SKM-1 treated with dmso at 0.1 percent for 144 hours (cell line): ENCODE results near the gene SHISA8.
"Not testable (repeated sequence)": the region's sequence is repeated elsewhere in the genome, so short reads cannot be mapped to it uniquely, and the experiment has no call there.

Experiments
- DNase-seq: peaks from one replicate; lab custom pipeline; 2025; ENCODE audit not compliant: unreplicated experiment; lab: John Stamatoyannopoulos, UW

SHISA8 gene

DNA sequence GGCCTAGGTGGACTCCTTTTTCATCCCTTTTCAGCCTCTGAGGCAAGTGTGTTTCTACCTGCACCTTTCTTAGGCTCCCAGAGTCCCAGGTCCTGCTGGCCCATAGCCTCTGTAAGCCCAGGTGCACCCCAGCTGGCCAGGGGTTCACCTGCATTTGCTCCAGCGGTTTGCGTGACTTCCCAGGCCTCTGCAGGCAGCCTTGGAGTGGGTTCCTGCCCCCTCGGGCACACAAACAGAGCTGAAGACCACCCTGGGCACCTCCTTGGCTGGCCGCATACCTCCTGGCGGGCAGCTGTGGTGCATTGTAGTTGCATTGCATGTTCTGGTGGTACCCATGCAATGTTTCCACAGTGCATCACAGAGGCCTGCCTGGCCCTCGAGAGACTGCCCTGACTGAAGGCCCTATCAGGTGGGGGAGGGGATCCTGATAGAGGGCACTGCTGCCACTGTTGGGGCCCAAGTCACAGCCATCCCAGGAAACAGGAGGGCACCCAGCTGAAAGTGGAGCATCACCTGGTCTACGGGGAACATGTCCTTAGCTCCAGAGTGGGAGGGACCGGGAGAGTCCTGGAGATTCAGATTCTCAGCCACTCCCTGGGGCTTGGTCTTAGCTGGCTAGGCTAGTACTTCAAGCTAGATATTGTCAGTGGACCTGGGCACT is 14.1 kb downstream of the SHISA8 start:
- no peak for DNase-seq

DNA sequence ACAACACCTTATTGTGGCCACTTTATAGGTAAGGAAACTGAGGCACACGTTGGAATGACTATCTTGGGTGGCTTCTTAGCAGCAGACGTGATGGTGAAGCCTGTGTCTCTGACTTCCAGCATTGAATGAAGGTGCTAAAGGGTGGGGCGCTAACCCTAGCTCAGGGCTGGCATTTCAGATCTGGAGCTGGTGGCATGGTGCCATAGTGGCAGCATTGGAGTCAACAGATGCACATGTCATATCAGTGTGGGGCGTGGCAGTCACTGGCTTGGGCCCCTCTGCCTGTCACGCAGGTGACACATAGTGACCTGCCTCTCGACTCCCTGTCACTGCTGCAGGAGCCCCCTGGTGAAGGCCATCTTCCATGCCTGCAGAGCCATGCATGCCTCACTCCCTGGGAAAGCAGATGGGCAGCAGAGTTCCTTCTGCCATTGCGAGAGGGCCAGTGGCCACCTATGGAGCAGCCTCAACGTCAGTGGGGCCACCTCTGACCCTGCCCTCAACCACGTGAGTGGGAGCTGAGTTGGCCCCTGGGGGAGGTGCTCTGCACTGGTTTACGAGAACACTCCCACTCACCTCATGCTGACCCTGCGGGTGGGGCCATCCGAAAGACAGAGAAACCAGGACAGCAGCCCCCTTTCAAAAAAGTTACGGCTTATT is 14.8 kb downstream of the SHISA8 start:
- no peak for DNase-seq

- no peak for DNase-seq
Measured at GRCh38 chr22:41899110-41899509, 15.8 kb downstream of the SHISA8 start.

- no peak for DNase-seq
Measured at GRCh38 chr22:41898645-41899044, 16.2 kb downstream of the SHISA8 start.

DNA sequence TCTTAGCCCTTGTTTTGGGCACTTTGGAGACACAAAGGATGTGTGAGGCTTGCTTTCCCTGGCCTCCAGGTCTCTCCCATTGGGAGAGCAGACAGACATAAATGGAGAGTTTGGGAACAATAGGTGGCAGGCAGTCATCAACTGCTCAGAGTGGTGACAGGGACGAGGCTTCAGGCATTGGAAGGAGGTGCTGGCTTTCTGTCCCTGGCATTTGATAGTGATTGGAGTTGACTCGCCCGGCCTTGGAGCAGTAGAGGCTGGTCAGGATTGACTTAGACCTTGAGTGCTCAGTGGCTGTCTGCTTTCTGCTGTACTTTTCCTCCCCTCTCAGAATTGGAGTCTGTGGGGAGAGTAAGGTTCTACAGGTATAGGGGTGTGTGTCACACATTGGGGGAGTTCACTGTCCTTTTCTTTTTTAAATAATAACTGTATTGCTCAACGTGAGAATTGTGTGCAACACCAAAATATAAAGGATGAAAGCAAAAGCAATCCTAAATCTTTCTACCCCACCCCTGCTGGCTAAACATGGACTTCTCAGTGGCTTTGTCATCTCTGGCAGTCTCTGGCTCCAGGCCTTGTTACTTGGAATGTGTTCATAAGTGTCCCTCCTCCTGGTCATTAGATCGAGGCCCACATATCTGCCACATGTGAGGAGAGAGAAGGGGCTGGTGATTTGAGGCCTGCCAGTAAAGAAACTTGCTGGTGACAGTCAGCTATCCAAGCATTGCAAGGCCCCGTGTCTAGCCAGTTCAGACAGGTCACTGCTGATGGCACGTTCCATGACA is 21.1 kb downstream of the SHISA8 start:
- no peak for DNase-seq

- no peak for DNase-seq
Measured at GRCh38 chr22:41892721-41893120, 22.2 kb downstream of the SHISA8 start.

DNA sequence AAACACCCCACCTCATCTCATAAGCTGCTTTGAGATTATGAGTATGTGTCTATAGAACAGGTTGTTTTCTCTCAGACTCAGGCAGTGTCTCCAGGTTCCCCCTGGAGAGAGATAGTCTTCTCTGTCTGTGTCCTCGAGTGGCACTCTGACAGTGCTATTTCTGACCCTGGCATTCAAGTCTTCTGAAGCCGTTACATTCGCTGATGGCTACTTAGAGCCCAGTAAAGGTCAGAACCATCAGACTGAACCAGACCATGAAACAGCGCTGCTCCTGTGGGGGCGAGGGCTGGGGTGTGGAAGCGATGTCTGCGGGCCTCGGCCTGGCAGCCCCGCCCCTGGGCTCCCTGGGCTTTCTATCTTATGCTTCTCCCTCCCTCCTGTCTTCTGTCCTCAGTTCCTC is 23.5 kb downstream of the SHISA8 start:
- DNase-seq = no peak

GRCh38 chr22:41888627-41889200 is 26.2 kb downstream of the SHISA8 start:
- DNase-seq = no peak

- DNase-seq = no peak
Measured at GRCh38 chr22:41885516-41885915, 29.4 kb downstream of the SHISA8 start.

GRCh38 chr22:41885116-41885515 is 29.8 kb downstream of the SHISA8 start:
- no peak for DNase-seq

- no peak for DNase-seq
Measured at GRCh38 chr22:41883400-41883799, 31.5 kb downstream of the SHISA8 start.

- DNase-seq = no peak
Measured at GRCh38 chr22:41880653-41881052, 34.2 kb downstream of the SHISA8 start.

- DNase-seq = no peak
Measured at GRCh38 chr22:41876675-41877074, 38.2 kb downstream of the SHISA8 start.

DNA sequence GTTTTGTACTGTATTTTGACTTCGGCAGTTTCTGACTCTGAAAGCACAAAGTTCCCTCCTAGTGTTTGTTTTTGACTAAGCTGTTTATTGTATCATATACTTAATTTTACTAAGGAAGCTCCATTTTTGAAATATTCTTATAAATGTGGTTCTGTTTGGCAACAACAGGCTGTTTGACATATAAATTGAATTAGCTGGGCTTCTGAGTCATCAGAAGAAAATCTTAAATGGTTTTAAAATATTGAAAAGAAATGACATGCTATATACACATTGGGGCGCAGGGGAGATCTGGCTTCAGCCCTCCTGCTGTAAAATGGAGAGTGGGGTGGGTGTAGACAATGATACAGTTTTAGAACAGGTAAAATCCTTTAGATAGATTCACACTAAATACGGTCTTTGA is 38.6 kb downstream of the SHISA8 start:
- no peak for DNase-seq

- DNase-seq = no peak
Measured at GRCh38 chr22:41875531-41876270, 39.2 kb downstream of the SHISA8 start.

DNA sequence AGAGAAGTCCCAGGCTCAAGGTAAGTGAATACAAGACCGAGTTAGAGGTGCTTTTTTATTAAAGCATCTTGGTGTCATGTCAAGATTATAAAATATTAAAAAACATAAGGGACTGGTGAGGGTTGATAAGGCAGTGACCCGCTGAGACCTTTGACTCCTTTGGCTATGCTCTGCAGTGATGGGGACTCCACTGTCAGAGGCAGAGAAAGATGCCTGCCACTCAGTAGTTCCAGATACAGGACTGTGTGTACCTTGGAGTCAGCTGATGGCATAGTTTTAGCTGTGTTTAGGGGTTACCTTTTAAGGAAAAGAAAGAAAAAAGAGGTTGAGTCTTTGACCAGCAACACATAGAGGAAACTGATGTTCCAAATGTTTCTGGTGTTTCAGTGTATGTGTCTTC is 40.8 kb downstream of the SHISA8 start:
- DNase-seq = no peak

- no peak for DNase-seq
Measured at GRCh38 chr22:41873391-41873790, 41.5 kb downstream of the SHISA8 start.

- DNase-seq = no peak
Measured at GRCh38 chr22:41870786-41871185, 44.1 kb downstream of the SHISA8 start.

- not testable (repeated sequence) for DNase-seq
Measured at GRCh38 chr22:41870081-41870480, 44.8 kb downstream of the SHISA8 start.

DNA sequence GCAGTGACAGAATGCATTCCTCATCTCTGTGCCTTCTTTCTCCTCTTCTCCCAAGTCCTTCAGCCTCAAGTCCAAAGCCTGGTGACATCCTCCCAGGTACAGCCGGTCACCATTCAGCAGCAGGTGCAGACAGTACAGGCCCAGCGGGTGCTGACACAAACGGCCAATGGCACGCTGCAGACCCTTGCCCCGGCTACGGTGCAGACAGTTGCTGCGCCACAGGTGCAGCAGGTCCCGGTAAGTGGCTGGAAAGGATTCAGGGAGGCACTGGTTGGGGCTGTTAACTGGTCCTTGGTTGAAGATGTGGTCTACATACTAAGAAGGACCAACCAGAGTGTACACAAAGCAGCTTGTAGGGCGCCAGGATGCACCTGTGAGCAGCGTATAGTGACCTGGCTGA is 46.3 kb downstream of the SHISA8 start:
- no peak for DNase-seq

DNA sequence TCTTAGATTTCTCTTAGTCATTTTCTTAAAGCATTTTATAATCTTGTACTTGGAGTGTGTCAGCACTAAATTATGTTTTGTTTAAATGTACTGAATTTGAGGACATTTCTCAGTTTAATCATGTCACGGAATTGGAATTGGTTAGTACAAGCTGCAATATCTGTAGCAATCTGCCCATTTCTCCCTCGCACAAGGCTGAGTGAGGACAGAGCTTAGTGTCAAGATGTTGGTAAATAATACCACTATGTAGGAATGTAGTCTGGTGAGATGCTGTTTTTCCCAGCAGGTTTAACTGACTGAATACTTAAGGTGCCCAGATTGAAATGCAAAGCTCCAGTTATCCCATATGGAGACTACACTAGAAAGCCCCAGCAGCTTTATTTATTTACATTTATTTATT is 51.4 kb downstream of the SHISA8 start:
- no peak for DNase-seq
